OCI-M2 (cell line): Measurements from ENCODE around the gene ZDHHC22.

Experiments used
- DNase-seq: peaks from one replicate; lab custom pipeline; 2025; ENCODE audit not compliant: unreplicated experiment; lab: John Stamatoyannopoulos, UW

ZDHHC22 gene

DNA sequence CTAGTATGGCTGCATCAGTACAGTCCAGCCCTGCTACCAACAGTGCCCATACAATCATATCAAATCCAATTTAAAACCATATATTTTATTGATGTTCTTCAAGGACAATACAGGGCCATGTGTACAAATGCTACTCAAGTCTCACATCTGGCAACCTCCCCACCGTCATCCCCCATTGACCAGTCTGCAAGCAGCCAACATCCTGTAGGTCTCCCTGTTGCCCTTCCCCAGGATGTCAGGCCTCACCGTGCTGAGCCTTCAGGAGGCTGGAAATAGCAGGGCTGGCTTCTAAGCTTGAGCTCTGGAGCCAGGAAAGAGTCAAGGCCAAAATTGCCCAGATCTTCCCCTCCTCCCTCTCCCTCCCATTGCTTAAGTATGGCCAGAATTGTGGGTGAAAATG is 10.4 kb downstream of the ZDHHC22 start:
- DNase-seq: no peak

DNA sequence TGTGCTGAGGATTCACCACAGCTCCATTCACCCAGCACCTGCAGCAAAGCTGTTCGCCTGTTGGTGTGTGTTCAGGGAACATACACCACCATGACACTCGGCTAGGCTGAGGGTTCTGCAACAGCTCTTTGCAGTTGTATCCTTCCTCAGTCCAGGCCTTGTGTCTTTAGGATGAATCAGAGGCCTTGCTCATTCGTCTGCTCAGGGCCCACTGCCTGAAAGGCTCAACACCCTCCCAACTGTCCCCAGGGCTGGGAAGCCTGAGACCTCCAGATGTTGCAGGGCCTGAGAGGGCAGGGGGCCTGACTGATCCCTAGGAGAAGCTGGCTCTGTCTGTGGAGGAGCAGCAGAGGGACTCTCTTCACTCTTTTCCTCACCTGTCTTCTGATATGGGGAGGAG is 11.2 kb downstream of the ZDHHC22 start:
- no peak for DNase-seq

DNA sequence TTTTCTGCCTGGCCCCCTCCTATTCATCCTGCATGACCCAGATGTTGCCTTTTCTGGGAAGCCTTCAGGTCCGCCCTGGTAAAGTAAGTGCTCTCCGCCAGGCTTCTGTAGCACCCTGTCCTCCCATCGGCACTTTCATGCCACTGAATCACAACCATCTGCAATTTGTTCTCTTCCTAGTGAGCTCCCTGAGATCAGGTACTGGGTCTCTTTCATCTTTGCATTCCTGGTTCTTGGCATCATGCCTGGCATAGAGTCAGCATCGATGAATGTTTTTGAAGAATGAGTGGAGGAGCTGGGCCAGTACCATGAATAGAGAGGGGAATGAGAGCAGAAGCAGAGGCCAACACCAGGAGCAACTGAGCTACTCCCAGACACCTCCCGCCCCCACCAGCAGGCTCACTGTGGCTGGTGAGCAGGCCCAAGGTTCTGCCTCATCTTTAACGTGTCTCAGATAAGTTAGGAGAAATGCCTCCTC is 13.1 kb downstream of the ZDHHC22 start:
- no peak for DNase-seq

DNA sequence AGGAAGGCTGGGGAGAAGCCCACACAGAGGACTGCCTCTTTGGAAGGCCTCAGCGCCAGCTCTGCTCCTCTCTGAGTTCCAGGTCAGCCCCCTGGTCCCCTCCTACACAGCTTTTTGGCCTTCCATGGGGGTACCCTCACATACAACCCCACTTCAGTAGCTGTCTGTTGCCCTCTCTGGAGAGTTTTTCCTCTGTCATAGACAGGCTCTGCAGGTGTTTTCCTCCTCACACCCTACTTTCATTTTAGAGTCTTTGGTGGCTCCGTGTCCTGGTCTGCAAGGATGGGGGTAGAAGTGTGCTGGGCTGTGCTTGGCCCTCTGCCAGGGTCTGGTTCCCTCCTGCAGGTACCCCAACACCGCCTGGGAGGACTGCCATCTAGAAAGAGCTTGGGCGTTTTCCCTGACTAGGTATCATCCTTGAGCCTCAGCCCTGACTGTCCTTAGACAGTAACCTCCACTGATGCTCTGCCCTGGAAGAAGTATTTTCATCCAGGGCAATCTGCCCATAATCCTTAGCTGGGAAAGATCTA is 15.1 kb downstream of the ZDHHC22 start:
- no peak for DNase-seq

DNA sequence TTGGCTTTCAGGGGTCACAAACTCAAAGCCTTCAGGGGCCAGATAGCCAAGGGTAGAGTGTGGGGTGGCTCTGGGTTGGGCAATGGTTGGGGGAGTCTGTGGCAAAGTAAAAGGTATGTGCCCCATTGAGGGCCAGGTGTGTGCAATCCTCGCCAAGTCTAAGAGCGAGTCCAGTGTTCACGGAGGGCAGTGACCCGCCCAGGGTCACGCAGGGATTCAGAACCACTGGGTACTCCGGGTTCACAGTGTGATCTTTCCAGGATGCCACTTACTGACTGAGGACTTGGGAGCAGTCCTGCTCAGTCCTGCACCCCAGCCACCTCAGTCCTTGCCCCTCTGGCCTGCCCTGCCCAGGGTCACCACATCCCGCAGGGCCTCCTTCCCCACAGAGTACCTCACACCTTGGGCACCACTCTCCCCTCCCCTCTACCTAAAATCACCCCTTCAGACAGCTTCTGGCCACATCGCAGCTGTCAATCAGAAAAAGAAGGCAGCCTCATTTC is 15.7 kb downstream of the ZDHHC22 start:
- DNase-seq: no peak

DNA sequence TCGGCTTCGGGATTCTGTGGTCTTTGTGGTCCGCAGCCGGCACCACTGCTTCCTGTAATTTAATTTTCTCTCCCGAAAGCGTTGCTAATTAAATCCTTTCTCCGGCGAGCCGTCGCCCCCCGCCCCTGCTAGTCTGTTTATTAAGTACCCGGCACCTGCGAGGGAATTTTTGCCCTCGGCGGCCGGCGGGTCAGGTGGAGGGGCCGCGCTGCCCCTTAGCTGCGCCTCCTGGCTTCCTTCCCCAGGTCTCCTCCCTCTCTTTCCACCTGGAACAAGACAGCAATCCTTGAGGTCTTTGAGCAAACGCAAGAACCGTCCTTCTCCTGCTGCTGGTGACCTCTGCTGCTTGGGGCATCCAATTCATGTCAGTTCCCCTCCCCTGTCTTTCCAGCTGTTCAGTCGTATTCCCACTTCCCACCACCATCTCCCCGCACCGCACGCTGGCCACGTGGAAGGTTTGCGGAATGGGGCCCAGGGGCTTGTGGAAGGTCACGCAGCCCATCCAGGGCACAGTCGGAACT is 16.2 kb downstream of the ZDHHC22 start:
- DNase-seq: no peak

DNA sequence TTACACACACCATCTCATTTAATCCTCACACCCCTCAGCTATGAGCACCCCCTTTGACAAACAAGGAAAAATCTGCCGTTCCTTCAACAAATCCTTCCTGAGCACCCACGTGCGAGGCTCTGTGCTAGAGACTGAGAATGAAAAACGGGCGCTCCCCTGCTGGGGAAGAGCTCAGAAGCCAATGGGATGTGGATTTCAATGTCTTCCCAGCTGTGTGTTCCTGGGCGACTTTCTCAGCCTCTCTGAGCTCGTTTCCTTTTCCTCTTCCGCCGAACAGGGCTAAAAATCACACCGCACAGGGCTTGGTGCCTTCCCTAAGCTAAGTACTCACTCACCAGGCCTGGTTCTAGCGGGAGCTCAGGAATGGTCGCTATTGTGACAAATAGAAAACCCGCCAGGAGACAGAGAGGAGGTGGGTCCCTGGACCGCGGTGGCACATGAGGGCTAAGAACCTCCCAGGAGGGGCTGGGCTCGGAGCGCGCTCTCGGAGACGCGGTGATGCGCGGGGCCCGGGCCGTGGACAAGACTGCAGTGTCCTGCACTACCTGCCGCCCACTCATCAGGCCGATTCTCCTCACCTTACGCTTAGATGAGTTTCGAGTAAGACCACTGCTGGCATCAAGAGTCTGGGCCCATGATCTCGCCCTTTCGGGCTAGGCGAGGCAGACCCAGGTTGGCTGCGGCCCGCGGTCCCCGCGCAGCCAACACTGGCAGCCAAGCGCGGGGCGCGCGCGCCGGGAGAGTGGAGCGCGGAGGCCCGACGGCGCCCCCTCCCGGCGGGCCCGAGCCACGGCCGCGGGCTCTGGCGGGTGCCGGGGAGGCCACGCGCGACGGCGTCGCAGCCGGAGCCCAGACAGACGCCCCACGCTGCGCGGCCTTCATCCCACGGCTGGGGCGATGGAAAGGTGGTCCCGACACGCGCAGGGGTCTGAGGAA is 17.0 kb downstream of the ZDHHC22 start:
- DNase-seq: no peak

DNA sequence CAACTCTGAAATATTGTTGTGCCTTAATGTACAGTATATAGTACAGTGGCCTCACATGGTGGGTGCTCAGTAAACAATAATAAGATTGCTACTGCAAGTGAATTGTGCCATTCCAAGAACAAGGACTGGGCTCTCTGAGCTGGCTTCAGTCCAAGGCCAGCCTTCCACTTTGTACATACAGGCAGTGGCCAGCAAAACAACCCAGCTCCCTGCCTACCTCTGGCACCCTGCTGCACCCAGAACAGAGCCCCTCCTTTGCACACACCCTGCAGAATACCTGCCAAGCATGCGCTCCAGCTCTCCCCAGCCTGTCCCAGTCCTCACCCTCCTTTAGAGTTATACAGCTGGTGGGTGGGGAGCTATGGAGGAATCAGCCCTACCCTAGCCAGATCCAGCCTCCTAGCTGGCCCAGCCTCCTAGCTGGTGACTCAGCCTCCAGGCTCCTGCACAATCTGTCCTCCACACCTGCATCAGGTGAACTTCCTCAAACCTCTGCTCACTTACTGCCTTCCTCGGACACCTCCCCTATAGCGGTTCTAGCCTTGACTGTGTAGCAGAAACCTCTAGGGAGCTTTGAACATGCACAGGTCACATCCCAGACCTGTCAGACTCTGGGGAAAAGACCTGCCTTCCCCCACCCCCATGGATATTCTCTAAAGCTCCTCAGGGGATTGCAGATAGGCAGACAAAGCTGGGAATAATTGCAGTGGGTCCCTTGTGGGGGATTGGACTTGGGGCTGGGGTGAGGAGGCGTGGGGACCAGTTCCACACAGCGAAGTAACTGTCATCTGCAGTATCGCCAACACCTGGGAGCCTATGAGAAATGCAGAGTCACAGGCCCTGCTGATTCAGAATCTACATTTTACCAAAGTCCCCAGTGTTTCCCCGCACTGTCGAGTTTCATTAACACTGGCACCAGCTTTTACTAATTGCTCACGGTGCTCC is 17.9 kb downstream of the ZDHHC22 start:
- DNase-seq: no peak

DNA sequence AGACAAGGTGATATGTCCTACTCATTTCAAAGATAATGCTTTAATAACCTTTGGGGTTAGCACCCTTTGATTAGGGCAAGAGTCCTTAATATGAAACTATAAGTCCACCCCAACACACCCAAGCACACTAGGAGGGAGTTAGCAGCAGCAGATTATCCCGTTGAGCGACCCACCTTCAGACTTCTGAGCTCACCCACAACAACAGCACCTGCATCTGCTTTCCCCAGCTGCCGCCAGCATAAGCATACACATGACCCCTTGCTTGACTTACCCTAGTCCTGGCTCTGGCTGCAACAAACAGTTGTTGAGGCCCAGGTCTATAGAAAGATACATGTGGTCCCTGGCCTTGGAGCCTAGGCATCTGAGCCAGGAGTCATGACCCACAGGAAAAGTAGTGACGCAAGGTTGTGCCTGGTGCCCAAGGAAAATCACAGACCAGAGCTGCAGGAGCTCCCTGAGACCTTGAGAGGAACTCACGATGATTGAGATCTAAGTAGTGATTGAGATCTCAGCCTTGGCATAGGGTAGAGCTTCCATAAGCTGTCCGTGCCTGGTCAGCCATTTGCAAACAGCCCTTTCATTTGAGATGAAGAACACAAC is 19.0 kb downstream of the ZDHHC22 start:
- DNase-seq: no peak

DNA sequence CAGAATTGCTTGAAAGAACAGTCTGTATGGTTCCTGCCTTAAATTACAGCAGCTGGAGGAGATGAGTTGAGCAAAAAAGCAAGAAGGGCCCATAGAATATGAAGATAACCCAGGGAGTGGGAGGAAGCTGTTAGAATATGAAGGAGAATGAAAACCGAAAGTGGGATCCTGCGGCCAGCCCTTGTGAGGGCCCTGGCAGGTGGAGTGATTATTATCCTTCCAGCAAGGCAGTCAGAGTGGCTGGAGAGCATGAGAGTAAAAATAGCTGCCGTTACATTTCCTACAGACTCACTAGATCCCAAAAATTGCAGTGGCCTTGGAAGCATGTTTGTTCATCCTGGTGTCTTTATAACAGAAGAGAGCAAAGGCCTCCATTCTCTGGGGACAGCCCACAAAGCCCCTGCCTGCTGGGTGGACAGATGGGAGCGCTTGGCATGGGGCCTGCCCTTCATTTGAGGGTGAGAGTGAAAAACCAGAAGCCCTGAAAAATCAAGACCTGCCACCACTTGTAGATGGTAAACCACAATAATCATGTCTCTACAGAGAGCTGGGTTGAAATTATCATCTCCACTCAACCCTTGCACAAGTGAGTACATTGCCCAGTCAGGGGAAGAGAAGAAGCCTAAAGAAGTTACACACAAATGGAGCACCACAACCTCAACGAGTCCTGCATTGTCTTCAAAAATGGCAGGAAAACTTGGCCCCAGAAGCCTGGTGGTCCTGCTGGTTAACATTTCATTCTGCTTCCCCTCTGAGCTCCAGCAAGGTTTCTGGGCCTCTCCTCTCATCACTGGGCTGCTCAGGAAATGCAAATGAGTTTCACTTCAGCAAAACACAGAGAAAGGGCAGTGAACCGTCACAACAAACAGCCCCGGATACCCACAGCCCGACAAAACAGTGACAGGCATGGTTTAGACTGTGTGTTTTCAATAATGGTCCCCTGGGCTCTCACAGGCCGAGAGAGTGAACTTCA is 20.5 kb downstream of the ZDHHC22 start:
- DNase-seq: no peak

DNA sequence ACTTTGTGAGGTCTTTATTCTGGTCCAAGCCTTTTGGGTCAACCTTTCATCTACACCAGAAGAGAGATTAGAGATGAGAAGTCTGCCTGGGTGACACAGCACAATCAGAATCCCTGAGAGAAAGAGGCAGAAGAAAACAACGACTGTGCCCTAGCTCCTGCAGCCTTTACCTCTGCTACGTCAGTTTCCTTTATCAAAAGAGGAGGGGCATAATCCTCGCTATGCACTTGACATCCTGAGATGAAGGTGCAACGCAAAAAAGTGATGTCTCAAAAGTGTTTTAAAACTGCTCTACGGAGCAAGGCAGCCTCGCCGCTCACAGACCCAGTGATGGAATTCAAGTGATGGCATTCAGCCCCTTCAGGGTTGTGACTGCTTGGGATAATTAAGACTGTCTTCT is 21.7 kb downstream of the ZDHHC22 start:
- no peak for DNase-seq

DNA sequence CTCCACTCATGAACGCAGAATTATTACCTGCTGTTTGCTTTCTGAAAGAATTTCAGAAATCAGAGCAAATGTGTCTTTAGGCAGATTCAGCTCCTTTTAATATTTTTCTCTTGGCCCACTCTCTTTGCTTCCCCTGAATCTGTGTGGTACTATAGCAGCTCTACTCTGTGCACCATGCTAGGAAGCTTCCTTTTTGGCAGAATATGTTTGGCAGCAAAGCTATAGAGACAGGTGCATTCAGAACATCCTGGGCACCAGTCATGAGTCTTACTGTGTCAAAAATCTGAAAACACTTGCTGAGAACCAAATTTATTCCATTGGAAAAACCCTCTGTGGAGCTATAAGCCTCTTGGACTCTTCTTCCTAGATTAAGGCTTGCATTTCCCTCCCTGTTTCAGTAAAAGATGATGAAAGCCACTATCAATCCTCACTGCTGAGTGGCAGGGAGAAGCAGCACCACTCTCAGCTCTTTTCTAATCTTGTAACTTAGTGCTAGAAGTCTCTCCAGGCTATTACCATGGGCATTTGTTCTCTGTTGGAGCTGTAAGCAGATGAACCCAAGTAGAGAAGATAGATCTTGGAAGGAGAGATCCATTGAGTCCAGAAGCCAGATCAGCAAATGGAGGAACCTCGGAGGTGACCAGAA is 25.3 kb downstream of the ZDHHC22 start:
- no peak for DNase-seq

DNA sequence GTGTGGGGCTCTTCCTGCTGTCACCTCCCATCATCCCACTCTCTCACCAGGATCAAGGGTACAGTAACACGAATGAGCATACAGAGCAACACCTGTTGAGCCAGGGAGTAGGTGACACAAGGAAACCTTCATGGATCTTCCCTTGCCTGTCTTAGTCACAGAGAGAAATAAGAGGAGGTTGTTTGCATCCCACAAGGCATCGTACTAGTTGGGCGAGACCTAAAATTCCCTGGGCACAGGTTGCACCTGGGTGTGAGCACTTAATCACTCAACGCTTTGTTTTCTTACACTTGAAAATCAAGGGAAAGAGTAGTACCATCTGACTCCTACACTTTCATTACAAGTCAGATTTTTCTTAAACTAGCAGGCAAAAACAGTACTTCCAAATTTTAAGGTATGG is 27.0 kb downstream of the ZDHHC22 start:
- no peak for DNase-seq

DNA sequence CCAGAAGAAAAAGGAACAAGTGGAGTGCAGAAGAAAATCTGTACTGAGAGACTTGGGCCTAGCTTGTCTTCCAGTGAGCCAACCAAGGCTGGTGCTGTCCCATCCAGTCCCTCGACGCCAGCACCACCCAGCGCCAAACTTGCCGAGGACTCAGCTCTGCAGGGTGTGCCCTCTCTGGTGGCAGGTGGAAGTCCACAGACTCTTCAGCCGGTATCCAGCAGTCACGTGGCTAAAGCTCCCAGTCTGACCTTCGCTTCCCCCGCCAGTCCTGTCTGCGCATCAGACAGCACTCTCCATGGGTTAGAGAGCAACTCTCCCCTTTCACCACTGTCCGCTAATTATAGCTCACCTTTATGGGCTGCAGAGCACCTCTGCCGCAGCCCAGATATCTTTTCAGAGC is 27.9 kb downstream of the ZDHHC22 start:
- no peak for DNase-seq

DNA sequence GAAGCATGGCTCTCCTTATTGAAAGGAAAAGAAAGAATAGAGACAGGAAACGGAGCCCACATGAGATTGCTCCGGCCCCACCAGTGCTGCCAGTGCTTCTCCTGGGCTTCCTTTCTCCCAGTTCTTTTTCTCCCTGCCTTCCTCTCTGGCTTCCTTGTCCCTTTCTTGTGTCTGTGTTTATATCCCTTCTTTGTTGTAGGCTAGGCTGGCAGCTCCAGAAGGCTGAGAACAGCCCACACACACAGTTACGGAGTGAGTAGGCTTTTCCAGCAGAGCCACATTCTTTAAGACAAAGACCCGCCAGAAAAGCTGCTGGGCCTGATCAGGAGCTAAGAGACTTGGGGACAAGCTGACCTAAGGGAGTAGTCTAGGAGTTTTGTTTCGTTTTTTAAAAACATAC is 30.6 kb downstream of the ZDHHC22 start:
- DNase-seq: no peak

DNA sequence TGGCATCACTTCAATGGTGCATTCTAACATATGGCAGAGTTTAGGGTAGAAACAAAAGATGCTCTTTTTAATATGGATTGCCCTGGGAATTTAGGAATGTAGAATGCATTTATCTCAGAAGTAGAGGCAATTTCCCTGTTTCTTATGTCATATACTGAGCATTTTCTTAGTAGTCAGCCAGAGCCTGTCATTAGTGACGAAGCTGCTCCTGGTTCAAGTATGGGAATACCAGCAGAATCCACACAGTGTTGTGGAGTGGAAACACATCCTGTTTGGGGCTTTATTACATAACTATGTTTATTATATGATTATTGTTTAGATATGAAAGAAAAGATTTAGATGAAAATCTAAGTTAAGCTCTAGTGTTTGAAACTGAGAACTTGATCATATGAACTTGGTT is 31.3 kb downstream of the ZDHHC22 start:
- DNase-seq: no peak

DNA sequence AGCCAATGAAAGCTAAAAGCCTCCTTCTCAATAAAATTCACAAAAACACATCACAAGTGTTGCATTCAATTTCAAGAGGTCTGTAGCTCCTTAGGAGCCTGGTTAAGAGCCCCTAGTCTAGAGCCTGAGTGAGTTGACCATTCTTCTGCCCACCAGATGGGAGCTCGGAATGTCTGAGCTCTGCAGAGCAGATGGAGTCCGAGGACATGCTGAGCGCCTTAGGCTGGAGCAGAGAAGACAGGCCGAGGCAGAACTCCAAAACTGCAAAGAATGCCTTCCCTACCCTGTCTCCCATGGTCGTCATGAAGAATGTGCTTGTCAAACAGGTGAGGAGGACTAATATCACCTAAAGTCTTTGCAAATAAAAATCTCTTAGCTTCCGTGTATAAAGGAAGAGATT is 31.9 kb downstream of the ZDHHC22 start:
- no peak for DNase-seq

DNA sequence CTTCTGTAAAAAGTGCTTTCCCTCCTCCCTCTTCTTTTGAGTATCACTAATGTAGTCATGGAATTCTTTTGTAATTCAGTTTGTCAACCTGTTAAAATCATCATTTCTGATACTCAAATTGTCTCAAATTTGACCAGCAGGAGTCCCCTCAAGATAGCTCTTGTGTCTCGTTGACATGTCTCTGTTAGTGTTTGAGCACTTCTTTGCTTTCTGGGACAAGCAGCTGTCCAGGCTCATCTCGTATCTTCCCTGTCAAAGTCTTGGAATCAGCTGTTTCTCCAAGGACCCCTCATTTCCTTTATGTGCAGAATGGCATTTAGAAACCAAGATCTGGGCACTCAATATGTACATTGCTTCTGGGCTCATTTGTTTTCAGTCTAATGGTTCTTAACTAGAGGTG is 32.8 kb downstream of the ZDHHC22 start:
- DNase-seq: no peak

DNA sequence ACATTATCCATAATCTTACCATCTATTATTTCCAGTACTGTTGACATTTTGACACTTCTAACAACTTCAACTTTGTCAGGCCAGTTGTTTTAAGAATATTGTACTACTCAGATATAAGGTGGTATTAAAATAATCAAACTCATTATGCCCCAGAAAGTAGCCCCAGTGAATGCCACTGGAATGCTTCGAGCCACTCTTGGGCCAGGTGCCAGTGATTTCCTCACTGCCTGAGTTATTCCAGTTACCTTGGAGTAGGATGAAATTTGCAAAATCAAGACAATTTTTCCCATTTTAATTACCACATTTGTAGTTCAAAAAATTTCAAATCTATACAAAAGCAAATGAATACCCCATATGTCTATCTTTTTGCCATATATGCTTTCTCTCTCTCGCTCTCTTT is 34.4 kb downstream of the ZDHHC22 start:
- DNase-seq: no peak
